ENCODE results near the gene NAT10.

NAT10 gene

GRCh38 chr11:34145073-34145472, 39.6 kb downstream of the NAT10 start:
- H3K4me3 ChIP-seq (replicated peaks; ENCODE audit: low read depth, low read length), result no peak overlapping the region
- no peak for TF ChIP-seq CTCF (IDR thresholded peaks at IDR 0.05; ENCODE audit: insufficient read depth, low read length, poor library complexity, severe bottlenecking)
- peaks cover 42% of the 10 kb centered on the region for H3K36me3 ChIP-seq (ENCODE audit: control insufficient read depth, insufficient read depth, low read length)
- peak; percentile 57 for DNase-seq (ENCODE audit: extremely low read depth, insufficient read length)
- H3K27me3 ChIP-seq (replicated peaks; ENCODE audit: control insufficient read depth, insufficient read depth, low read length), result no peaks in the 10 kb centered on the region

DNA sequence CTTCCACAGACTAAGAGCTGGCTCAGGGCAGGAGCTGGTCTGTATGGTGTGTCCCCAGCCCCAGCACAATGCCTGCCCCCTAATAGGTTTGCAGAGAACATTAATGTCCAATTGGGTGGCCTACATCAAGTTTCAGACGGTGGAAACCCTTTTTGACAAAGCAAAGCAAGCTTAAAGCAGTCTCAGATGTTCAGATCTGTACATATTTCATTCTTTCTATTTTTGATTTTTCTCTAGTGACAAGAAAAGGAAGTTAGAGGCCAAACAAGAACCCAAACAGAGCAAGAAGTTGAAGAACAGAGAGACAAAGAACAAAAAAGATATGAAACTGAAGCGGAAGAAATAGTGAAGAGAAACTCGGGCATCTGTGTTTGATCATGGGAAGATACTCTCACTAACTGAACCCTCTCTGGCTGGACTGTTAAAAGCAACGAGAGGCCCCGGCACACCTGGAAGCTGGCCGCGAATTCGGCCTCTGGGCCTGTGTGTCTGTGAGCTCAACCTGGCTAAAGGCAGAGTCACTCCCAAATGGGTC, 40.5 kb downstream of the NAT10 start:
- H3K4me3 ChIP-seq (replicated peaks; ENCODE audit: low read depth, low read length), result no peak overlapping the region
- H3K36me3 ChIP-seq (ENCODE audit: control insufficient read depth, insufficient read depth, low read length), result peaks cover 42% of the 10 kb centered on the region
- no peaks in the 10 kb centered on the region for H3K27me3 ChIP-seq (replicated peaks; ENCODE audit: control insufficient read depth, insufficient read depth, low read length)
- no peak for TF ChIP-seq CTCF (IDR thresholded peaks at IDR 0.05; ENCODE audit: insufficient read depth, low read length, poor library complexity, severe bottlenecking)
- peak; percentile 52 for DNase-seq (ENCODE audit: extremely low read depth, insufficient read length)

GRCh38 chr11:34146411-34146810, 41.0 kb downstream of the NAT10 start:
- no peak overlapping the region for H3K4me3 ChIP-seq (replicated peaks; ENCODE audit: low read depth, low read length)
- no peak for TF ChIP-seq CTCF (IDR thresholded peaks at IDR 0.05; ENCODE audit: insufficient read depth, low read length, poor library complexity, severe bottlenecking)
- H3K36me3 ChIP-seq (ENCODE audit: control insufficient read depth, insufficient read depth, low read length), result peaks cover 43% of the 10 kb centered on the region
- no peaks in the 10 kb centered on the region for H3K27me3 ChIP-seq (replicated peaks; ENCODE audit: control insufficient read depth, insufficient read depth, low read length)
- no peak for DNase-seq (ENCODE audit: extremely low read depth, insufficient read length)

DNA sequence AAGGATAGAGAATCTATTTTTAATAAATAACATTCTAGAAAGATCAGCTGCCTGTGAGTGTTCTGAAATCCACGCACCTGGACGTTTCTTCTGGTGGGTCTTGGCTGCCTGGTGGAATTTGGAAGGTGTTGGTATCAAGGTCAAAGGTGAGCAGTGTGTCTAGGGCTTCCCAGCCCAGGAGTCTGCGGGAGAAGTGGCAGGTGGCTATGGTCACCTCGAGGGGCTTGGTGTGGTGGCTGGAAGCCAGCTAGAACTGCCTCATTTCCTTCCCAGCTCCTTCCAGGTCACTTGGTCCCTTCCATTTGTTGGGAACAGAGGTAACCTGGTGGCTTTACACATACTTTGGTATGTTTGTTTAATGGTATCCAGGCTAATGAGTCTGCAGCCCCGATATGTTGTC, 41.4 kb downstream of the NAT10 start:
- TF ChIP-seq CTCF (IDR thresholded peaks at IDR 0.05; ENCODE audit: insufficient read depth, low read length, poor library complexity, severe bottlenecking), result no peak
- Histone ChIP-seq H3K36me3 (ENCODE audit: control insufficient read depth, insufficient read depth, low read length) (peaks cover 42% of the 10 kb centered on the region), H3K4me3 (replicated peaks; ENCODE audit: low read depth, low read length) (no peak overlapping the region), H3K27me3 (replicated peaks; ENCODE audit: control insufficient read depth, insufficient read depth, low read length) (no peaks in the 10 kb centered on the region)
- no peak for DNase-seq (ENCODE audit: extremely low read depth, insufficient read length)

GRCh38 chr11:34147581-34147980, 42.2 kb downstream of the NAT10 start:
- Histone ChIP-seq H3K4me3 (replicated peaks; ENCODE audit: low read depth, low read length) (no peak overlapping the region), H3K36me3 (ENCODE audit: control insufficient read depth, insufficient read depth, low read length) (peaks cover 47% of the 10 kb centered on the region), H3K27me3 (replicated peaks; ENCODE audit: control insufficient read depth, insufficient read depth, low read length) (no peaks in the 10 kb centered on the region)
- TF ChIP-seq CTCF (IDR thresholded peaks at IDR 0.05; ENCODE audit: insufficient read depth, low read length, poor library complexity, severe bottlenecking), result no peak
- no peak for DNase-seq (ENCODE audit: extremely low read depth, insufficient read length)
